HEK293T (cell line): ENCODE measurements around the gene DUSP23.
A peak's percentile ranks its signal among the peaks of the same experiment; 100 is the strongest.

ENCODE experiments used
- CTCF ChIA-PET: fragments of 350-600 bp; formaldehyde crosslinking; extraction: SDS; loops from one replicate; lab custom pipeline; 2021; ENCODE audit warnings: antibody characterized with exemption, inconsistent platforms; lab: Yijun Ruan, JAX
- POLR2A ChIA-PET: fragments of 350-600 bp; formaldehyde crosslinking; extraction: SDS; loops from one replicate; lab custom pipeline; 2020; ENCODE audit warnings: antibody characterized with exemption, inconsistent platforms; lab: Yijun Ruan, JAX
- DNase-seq: peaks from one replicate; pipeline ENCODE4 v3.0.0; 2012; ENCODE audit warnings: mixed read lengths; ENCODE audit errors: extremely low spot score
- ARNT ChIP-seq: fragments of 450-650 bp; IDR thresholded peaks from 2 replicates; pipeline ENCODE4 v1.6.1; 2017; ENCODE audit warnings: mild to moderate bottlenecking
- BHLHE40 ChIP-seq: fragments of 450-650 bp; IDR thresholded peaks from 2 replicates; pipeline ENCODE4 v1.6.1; 2016; ENCODE audit warnings: mild to moderate bottlenecking, moderate library complexity, borderline replicate concordance
- CTBP1 ChIP-seq: fragments of 450-650 bp; IDR thresholded peaks from 2 replicates; pipeline ENCODE4 v1.6.1; 2016; ENCODE audit warnings: borderline replicate concordance
- ELF4 ChIP-seq: fragments of 450-650 bp; IDR thresholded peaks from 2 replicates; pipeline ENCODE4 v1.6.1; 2017; ENCODE audit warnings: antibody characterized with exemption
- FOXA1 ChIP-seq: fragments of 450-650 bp; IDR thresholded peaks from 2 replicates; pipeline ENCODE4 v1.6.1; 2016; ENCODE audit warnings: mild to moderate bottlenecking
- FOXK2 ChIP-seq: fragments of 450-650 bp; IDR thresholded peaks from 2 replicates; pipeline ENCODE4 v1.6.1; 2016; ENCODE audit warnings: mild to moderate bottlenecking
- FOXM1 ChIP-seq: fragments of 450-650 bp; IDR thresholded peaks from 2 replicates; pipeline ENCODE4 v1.6.1; 2017; ENCODE audit warnings: mild to moderate bottlenecking, borderline replicate concordance
- HDGF ChIP-seq: fragments of 450-650 bp; IDR thresholded peaks from 2 replicates; pipeline ENCODE4 v1.6.1; 2017; ENCODE audit warnings: antibody characterized with exemption, borderline replicate concordance
- L3MBTL2 ChIP-seq: fragments of 450-650 bp; conservative IDR thresholded peaks from 2 replicates; pipeline ENCODE4 v1.6.1; 2016; ENCODE audit warnings: mild to moderate bottlenecking
- LEF1 ChIP-seq: fragments of 450-650 bp; IDR thresholded peaks from 2 replicates; pipeline ENCODE4 v1.6.1; 2017; ENCODE audit warnings: mild to moderate bottlenecking, borderline replicate concordance
- NFRKB ChIP-seq: fragments of 450-650 bp; IDR thresholded peaks from 2 replicates; pipeline ENCODE4 v1.6.1; 2016; ENCODE audit warnings: mild to moderate bottlenecking, moderate library complexity
- PKNOX1 ChIP-seq: fragments of 450-650 bp; IDR thresholded peaks from 2 replicates; pipeline ENCODE4 v1.6.1; 2016
- SP1 ChIP-seq: fragments of 450-650 bp; IDR thresholded peaks from 2 replicates; pipeline ENCODE4 v1.6.1; 2017
- SUZ12 ChIP-seq: fragments of 450-650 bp; IDR thresholded peaks from 2 replicates; pipeline ENCODE4 v1.6.1; 2016; ENCODE audit warnings: mild to moderate bottlenecking
- TARDBP ChIP-seq: fragments of 450-650 bp; IDR thresholded peaks from 2 replicates; pipeline ENCODE4 v1.6.1; 2016
- ZNF384 ChIP-seq: fragments of 450-650 bp; IDR thresholded peaks from 2 replicates; pipeline ENCODE4 v1.6.1; 2016

DUSP23 gene

GRCh38 chr1:159781992-159782391, 1.2 kb downstream of the DUSP23 start:
- ChIA-PET CTCF (interaction anchor here (0.9 kb wide), 1 partner anchor 27 kb away, joined by 3 read pairs; no protein-coding TSS in a partner anchor), POLR2A (no interaction called here)
- no peak for DNase-seq
- TF ChIP-seq ARNT (no peak), FOXM1 (no peak), ZNF384 (no peak), HDGF (no peak), BHLHE40 (no peak), TARDBP (no peak), SUZ12 (no peak), SP1 (no peak), LEF1 (no peak), L3MBTL2 (no peak), CTBP1 (no peak)

- TF ChIP-seq ELF4 (no peak), FOXM1 (no peak), ZNF384 (no peak), TARDBP (no peak), SUZ12 (no peak), NFRKB (no peak), LEF1 (no peak), L3MBTL2 (no peak), SP1 (no peak), BHLHE40 (no peak), FOXK2 (no peak)
- CTCF ChIA-PET: no interaction called here
- POLR2A ChIA-PET: no interaction called here
- DNase-seq: no peak
Observed at GRCh38 chr1:159783724-159784123, 3.0 kb downstream of the DUSP23 start.

- CTCF ChIA-PET: interaction anchor here (1.1 to 1.2 kb wide), 2 partner anchors 11 to 220 kb away, joined by 3 to 6 read pairs; no protein-coding TSS in a partner anchor
- POLR2A ChIA-PET: no interaction called here
- no peak for TF ChIP-seq SUZ12
- TF ChIP-seq ELF4: no peak
- no peak for TF ChIP-seq LEF1
- no peak for TF ChIP-seq FOXK2
- no peak for TF ChIP-seq TARDBP
- no peak for DNase-seq
Observed at GRCh38 chr1:159786465-159786864, 5.7 kb downstream of the DUSP23 start.

GRCh38 chr1:159786966-159787365, 6.2 kb downstream of the DUSP23 start:
- ChIA-PET POLR2A (no interaction called here), CTCF (interaction anchor here (1.1 to 1.2 kb wide), 2 partner anchors 11 to 219 kb away, joined by 3 to 6 read pairs; no protein-coding TSS in a partner anchor)
- TF ChIP-seq HDGF (no peak), LEF1 (no peak), ELF4 (no peak), FOXA1 (no peak), FOXM1 (no peak), SUZ12 (no peak), BHLHE40 (no peak)
- DNase-seq: no peak

- POLR2A ChIA-PET: no interaction called here
- CTCF ChIA-PET: interaction anchor here (0.6 to 1.0 kb wide), 5 partner anchors 10 to 337 kb away, joined by 3 read pairs; partner anchors contain the start of gene DUSP23
- TF ChIP-seq L3MBTL2: no peak
- no peak for TF ChIP-seq ZNF384
- no peak for TF ChIP-seq FOXM1
- TF ChIP-seq SP1: no peak
- no peak for TF ChIP-seq ELF4
- TF ChIP-seq SUZ12: no peak
- no peak for TF ChIP-seq PKNOX1
- no peak for TF ChIP-seq TARDBP
- TF ChIP-seq NFRKB: no peak
- no peak for TF ChIP-seq HDGF
- TF ChIP-seq LEF1: no peak
- TF ChIP-seq ARNT: no peak
- TF ChIP-seq BHLHE40: no peak
- no peak for TF ChIP-seq FOXA1
- TF ChIP-seq FOXK2: no peak
- TF ChIP-seq CTBP1: no peak
- DNase-seq: peak; percentile 59
Observed at GRCh38 chr1:159790237-159790917, 9.6 kb downstream of the DUSP23 start.

GRCh38 chr1:159791031-159791430, 10.3 kb downstream of the DUSP23 start:
- ChIA-PET CTCF (no interaction called here), POLR2A (no interaction called here)
- no peak for DNase-seq
- TF ChIP-seq L3MBTL2: no peak
- no peak for TF ChIP-seq BHLHE40
- TF ChIP-seq FOXA1: no peak
- TF ChIP-seq PKNOX1: no peak
- no peak for TF ChIP-seq TARDBP
- TF ChIP-seq ARNT: no peak
- no peak for TF ChIP-seq FOXK2
- TF ChIP-seq CTBP1: no peak
- no peak for TF ChIP-seq LEF1
